OCI-LY3 (cell line): ENCODE data around the gene APOA1.

Source experiments
- H2AFZ ChIP-seq: fragments of 200-600, 300-600 bp; shearing (Covaris generic); 2 replicates; pipeline ENCODE4 v1.6.0; 2014; ENCODE audit warnings: antibody characterized with exemption, low read depth, low read length
- H3K27ac ChIP-seq: fragments of 200-600, 300-600 bp; sonication (generic); 2 replicates; pipeline ENCODE4 v1.5.1; 2014; ENCODE audit warnings: mild to moderate bottlenecking, low read length, moderate library complexity, mixed read lengths
- H3K27me3 ChIP-seq: fragments of 200-600, 300-600 bp; sonication (generic); 2 replicates; pipeline ENCODE4 v1.6.1; 2014; ENCODE audit warnings: low read depth, low read length, mixed read lengths
- H3K36me3 ChIP-seq: fragments of 200-600, 300-600 bp; sonication (generic); replicated peaks from 2 replicates; pipeline ENCODE3; 2014; ENCODE audit warnings: low read depth, low read length, mixed read lengths
- H3K4me1 ChIP-seq: fragments of 300-600, 200-600 bp; sonication (generic); 2 replicates; pipeline ENCODE4 v1.6.1; 2014; ENCODE audit warnings: low read length, mixed read lengths
- H3K4me2 ChIP-seq: fragments of 200-600, 300-600 bp; sonication (generic); 2 replicates; pipeline ENCODE4 v1.6.1; 2014; ENCODE audit warnings: low read length, mixed read lengths
- H3K4me3 ChIP-seq: fragments of 300-600, 200-600 bp; sonication (generic); 2 replicates; pipeline ENCODE4 v1.5.1; 2014; ENCODE audit warnings: antibody characterized with exemption, mild to moderate bottlenecking, low read length, moderate library complexity
- H3K79me2 ChIP-seq: fragments of 300-600, 200-600 bp; shearing (Covaris generic); 2 replicates; pipeline ENCODE4 v1.6.1; 2014; ENCODE audit warnings: mild to moderate bottlenecking, low read length, mixed read lengths
- H3K9ac ChIP-seq: fragments of 300-600, 200-600 bp; shearing (Covaris generic); 2 replicates; pipeline ENCODE4 v1.6.0; 2014; ENCODE audit warnings: mild to moderate bottlenecking, low read length, moderate library complexity
- H3K9me3 ChIP-seq: fragments of 200-600, 300-600 bp; shearing (Covaris generic); 2 replicates; pipeline ENCODE4 v1.6.1; 2014; ENCODE audit warnings: low read length, mixed read lengths; ENCODE audit not compliant: insufficient read depth
- H4K20me1 ChIP-seq: fragments of 200-600, 300-600 bp; sonication (generic); 2 replicates; pipeline ENCODE4 v1.6.1; 2016; ENCODE audit warnings: low read length, mixed read lengths; ENCODE audit not compliant: insufficient read depth
- CTCF ChIP-seq: fragments of 200-600, 300-600 bp; sonication (generic); IDR thresholded peaks from 2 replicates; pipeline ENCODE4 v1.5.1; 2014; ENCODE audit warnings: antibody characterized with exemption, low read length, low read depth
- EZH2phosphoT487 ChIP-seq: fragments of 200-600 bp; shearing (Covaris generic); IDR thresholded peaks from 2 replicates; pipeline ENCODE4 v1.6.1; 2018; ENCODE audit warnings: antibody characterized with exemption, mixed run types, low read depth

The APOA1 gene

DNA sequence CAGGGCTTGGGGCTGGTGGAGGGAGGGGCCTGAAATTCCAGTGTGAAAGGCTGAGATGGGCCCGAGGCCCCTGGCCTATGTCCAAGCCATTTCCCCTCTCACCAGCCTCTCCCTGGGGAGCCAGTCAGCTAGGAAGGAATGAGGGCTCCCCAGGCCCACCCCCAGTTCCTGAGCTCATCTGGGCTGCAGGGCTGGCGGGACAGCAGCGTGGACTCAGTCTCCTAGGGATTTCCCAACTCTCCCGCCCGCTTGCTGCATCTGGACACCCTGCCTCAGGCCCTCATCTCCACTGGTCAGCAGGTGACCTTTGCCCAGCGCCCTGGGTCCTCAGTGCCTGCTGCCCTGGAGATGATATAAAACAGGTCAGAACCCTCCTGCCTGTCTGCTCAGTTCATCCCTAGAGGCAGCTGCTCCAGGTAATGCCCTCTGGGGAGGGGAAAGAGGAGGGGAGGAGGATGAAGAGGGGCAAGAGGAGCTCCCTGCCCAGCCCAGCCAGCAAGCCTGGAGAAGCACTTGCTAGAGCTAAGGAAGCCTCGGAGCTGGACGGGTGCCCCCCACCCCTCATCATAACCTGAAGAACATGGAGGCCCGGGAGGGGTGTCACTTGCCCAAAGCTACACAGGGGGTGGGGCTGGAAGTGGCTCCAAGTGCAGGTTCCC is 7.8 kb downstream of the APOA1 start, which contains the start of gene APOC3:
Gene APOC3 (plus strand): TSS at position 383 of the 659 bp plus-strand sequence. CDS start 676 bp downstream, outside the sequence.
- TF ChIP-seq CTCF, result no peak
- H3K9me3 ChIP-seq, result no peaks in the 10 kb centered on the region
- H3K27ac ChIP-seq, result no peak within 1 kb of the TSS
- no peak within 1 kb of the TSS for H3K9ac ChIP-seq
- H3K27me3 ChIP-seq, result no peaks in the 10 kb centered on the region
- H2AFZ ChIP-seq, result no peak within 1 kb of the TSS
- no peaks in the 10 kb centered on the region for H4K20me1 ChIP-seq
- no peak within 1 kb of the TSS for H3K4me3 ChIP-seq
- no peaks in the 10 kb centered on the region for H3K79me2 ChIP-seq
- no peak within 1 kb of the TSS for H3K4me2 ChIP-seq
- no peaks in the 10 kb centered on the region for H3K4me1 ChIP-seq
- no peaks in the 10 kb centered on the region for H3K36me3 ChIP-seq

GRCh38 chr11:116828632-116829524 is 8.5 kb downstream of the APOA1 start:
- H3K9ac ChIP-seq, result no peak overlapping the region
- H3K27me3 ChIP-seq, result no peaks in the 10 kb centered on the region
- H3K36me3 ChIP-seq, result no peaks in the 10 kb centered on the region
- no peaks in the 10 kb centered on the region for H3K4me1 ChIP-seq
- H3K9me3 ChIP-seq, result no peaks in the 10 kb centered on the region
- H2AFZ ChIP-seq, result no peak overlapping the region
- TF ChIP-seq EZH2phosphoT487, result no peak
- no peak for TF ChIP-seq CTCF
- H3K4me2 ChIP-seq, result no peak overlapping the region
- no peaks in the 10 kb centered on the region for H3K79me2 ChIP-seq
- H3K4me3 ChIP-seq, result no peak overlapping the region
- no peak overlapping the region for H3K27ac ChIP-seq
- H4K20me1 ChIP-seq, result no peaks in the 10 kb centered on the region

GRCh38 chr11:116827461-116827860 is 10.0 kb downstream of the APOA1 start:
- H3K9me3 ChIP-seq, result no peaks in the 10 kb centered on the region
- no peak overlapping the region for H3K4me3 ChIP-seq
- no peak overlapping the region for H3K9ac ChIP-seq
- H3K4me2 ChIP-seq, result no peak overlapping the region
- H3K27ac ChIP-seq, result no peak overlapping the region
- H2AFZ ChIP-seq, result no peak overlapping the region
- H3K27me3 ChIP-seq, result no peaks in the 10 kb centered on the region
- no peaks in the 10 kb centered on the region for H4K20me1 ChIP-seq
- H3K4me1 ChIP-seq, result no peaks in the 10 kb centered on the region
- H3K79me2 ChIP-seq, result no peaks in the 10 kb centered on the region
- no peaks in the 10 kb centered on the region for H3K36me3 ChIP-seq
- TF ChIP-seq CTCF (no peak), EZH2phosphoT487 (no peak)

GRCh38 chr11:116826751-116827431 is 10.5 kb downstream of the APOA1 start:
- H3K4me3 ChIP-seq, result no peak overlapping the region
- no peak overlapping the region for H3K9ac ChIP-seq

More at GRCh38 chr11:116826751-116827431, 10.5 kb downstream of the APOA1 start:
- no peak overlapping the region for H2AFZ ChIP-seq
- H3K79me2 ChIP-seq, result no peaks in the 10 kb centered on the region
- no peak overlapping the region for H3K27ac ChIP-seq
- TF ChIP-seq EZH2phosphoT487, result no peak
- no peak for TF ChIP-seq CTCF
- no peak overlapping the region for H3K4me2 ChIP-seq
- no peaks in the 10 kb centered on the region for H3K27me3 ChIP-seq
- H3K36me3 ChIP-seq, result no peaks in the 10 kb centered on the region
- no peaks in the 10 kb centered on the region for H3K4me1 ChIP-seq
- no peaks in the 10 kb centered on the region for H4K20me1 ChIP-seq
- H3K9me3 ChIP-seq, result no peaks in the 10 kb centered on the region
